DMS153 treated with DMSO at 0.1 percent for 48 hours (cell line): ENCODE data around the gene MMD.
"Not testable (repeated sequence)": the region's sequence is repeated elsewhere in the genome, so short reads cannot be mapped to it uniquely, and the experiment has no call there.

Source experiments
- DNase-seq: peaks from one replicate; lab custom pipeline; 2025; ENCODE audit not compliant: unreplicated experiment; lab: John Stamatoyannopoulos, UW

MMD gene, protein sequence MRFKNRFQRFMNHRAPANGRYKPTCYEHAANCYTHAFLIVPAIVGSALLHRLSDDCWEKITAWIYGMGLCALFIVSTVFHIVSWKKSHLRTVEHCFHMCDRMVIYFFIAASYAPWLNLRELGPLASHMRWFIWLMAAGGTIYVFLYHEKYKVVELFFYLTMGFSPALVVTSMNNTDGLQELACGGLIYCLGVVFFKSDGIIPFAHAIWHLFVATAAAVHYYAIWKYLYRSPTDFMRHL

DNA sequence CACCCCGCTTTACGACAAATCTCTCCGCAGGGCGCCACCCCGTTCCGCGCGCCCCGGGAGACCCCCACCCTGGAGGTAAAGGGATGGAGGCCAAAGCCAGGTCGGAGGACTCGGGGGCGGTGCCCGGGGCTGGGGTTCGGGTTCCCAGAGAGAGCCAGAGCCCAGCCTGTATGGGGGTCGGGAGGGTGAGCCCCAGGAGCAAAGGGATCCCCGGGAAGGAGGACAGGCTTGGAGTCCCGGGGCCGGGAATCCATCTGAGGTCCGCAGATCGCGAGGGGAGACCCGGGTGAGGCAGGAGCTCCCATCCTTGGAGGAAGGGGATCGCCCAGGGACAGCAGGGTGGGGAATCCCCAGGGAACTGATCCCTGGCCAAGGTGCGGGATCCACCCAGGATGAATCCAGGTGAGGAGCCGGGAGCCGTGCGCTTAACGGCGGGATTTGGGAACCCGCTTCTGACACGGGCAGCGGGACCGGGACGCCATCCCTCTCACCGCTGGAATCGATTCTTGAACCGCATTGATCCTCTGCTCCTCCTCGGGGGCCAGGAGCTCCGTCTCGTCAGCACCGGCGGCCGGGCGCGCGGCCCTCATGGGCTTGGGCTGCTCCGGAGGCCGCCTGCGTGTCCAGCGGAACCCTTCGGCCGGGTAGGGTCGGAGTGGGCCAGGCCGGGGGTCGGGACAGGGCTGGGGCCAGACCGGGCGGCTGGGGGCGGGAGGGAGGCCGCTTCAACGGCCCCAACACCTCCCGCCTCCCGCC is at the start of gene MMD:
TSS of gene MMD (minus strand) at position 657 of the 756 bp plus-strand sequence. CDS start at position 517, 140 bp downstream.
- peak; percentile 57 for DNase-seq

DNA sequence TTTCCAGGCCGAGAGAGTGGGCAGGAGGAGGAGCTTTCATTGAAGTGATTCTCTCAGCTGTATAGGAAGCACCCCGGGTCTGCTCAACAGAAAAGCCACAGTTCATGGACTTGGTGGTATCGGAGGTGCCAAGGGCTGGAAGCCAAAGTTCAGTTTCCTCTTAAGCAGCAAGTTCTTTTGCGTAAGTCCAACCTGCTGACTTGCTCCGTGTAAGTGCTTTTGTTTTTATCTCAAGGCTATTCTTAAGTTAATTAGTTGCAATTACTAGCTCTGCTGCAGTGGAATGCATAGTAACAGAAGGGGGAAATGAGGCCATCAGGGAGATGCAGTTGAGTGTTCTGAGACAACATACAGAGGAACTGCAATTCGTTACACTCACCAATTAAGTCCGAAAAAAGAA is 45.0 kb upstream of the MMD start:
- DNase-seq: no peak

DNA sequence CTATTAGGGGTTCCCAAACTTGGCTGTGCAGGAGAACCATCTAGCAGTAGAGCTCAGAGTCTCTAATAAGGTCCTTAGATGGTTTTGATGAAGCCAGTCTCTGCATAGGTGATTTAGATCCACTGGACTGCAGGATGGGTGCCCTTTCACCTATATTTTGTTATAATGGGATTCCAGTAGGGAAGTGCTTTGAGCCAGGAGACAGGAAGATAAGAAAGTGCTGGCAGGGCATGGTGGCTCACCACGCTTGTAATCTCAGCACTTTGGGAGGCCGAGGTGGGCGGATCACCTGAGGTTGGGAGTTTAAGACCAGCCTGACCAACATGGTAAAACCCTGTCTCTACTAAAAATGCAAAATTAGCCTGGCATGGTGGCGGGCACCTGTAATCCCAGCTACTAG is 44.1 kb upstream of the MMD start:
- DNase-seq: not testable (repeated sequence)

DNA sequence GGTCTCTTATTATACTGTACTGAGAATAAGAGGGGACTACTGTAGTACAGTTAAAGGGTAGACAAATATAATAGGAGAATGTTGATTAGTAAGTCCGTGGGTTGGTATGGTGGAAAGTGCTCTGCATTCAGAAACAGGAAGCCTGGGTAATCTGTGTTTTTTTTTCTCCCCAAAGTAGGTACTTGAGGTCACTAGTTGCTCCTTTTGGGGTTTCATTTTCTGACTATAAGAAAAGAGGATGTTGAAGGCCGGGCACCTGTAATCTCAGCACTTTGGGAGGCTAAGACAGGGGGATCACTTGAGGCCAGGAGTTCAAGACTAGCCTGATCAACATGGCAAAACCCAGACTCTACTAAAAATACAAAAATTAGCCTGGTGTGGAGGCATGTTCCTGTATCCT is 42.0 kb upstream of the MMD start:
- no peak for DNase-seq

DNA sequence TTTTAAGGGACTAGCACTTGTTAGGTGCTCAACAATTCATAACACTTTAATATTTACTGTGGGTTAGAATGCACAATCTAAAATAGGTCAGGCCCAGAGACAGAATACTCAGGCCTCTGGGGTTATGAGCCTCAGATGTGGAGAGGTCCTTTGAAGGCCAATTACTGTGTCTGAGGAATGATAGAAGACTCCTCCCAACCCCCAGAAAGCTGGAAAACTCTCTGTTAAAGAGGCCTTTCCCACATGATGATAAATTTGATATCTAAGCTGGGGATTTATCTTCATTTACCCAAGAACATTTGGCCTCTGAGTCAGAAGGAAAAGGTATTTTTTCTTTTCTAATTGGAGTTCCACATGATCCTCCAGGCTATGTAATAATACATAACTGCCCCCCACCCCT is 41.1 kb upstream of the MMD start:
- no peak for DNase-seq

DNA sequence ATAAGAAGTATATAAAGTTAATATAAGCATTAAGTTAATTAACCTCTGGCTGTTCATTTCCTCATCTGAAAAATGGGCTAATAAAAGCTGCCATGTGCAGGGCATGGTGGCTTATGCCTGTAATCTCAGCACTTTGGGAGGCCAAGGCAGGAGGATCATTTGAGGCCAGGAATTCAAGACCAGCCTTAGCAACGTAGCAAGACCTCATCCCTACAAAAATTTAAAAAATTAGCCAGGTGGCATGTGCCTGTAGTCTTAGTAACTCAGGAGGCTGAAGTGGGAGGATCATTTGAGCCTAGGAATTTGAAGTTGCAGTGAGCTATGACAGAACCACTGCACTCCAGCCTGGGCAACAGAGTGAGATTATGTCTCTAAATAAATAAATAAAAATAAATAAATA is 40.6 kb upstream of the MMD start:
- DNase-seq: no peak

DNA sequence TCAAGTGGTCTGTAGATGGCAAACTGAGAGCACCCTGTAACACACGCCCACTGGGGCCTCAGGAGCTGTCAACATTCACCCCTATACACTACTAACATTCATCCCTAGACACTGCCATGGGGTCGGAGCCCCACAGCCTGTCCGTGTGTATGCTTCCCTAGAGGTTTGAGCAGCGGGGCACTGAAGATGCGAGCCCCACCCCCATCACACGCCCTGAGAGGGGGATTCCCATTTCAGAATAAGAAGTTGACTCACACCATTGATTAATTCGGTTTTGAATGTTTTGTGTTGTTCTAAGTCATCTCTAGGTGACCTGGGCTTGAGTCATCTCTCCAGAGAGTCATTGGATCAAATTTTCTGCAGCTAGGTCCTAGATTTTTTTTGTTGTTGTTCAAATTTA is 37.3 kb upstream of the MMD start:
- no peak for DNase-seq

DNA sequence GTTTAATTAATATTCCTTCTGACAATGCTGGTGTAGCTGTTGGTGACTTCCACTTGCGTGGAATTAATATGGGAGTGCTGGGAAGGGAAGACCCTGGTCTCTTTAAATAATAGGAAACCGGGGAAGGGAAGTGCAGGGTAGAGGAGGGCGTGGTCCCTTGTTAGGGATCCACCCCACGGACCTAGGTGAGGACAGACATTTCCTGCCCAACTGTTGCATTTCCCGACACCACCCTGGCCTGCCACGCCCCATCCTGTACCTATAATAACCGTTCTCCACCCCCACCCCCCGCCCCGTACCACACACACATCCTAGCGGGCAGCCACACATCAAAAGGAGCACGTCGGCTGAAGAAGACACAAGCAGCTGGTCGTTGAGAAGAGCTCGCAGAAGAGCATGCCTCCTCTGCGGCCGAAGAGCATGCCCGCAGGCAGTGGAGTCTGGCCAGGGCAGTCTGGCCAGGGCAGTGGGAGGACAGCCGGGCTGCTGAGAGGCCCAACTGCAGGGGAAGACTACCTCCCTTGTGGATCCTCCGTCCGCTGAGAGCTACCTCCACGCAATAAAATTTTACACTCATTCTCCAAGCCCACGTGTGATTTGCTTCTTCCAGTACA is 36.8 kb upstream of the MMD start:
- DNase-seq: no peak

DNA sequence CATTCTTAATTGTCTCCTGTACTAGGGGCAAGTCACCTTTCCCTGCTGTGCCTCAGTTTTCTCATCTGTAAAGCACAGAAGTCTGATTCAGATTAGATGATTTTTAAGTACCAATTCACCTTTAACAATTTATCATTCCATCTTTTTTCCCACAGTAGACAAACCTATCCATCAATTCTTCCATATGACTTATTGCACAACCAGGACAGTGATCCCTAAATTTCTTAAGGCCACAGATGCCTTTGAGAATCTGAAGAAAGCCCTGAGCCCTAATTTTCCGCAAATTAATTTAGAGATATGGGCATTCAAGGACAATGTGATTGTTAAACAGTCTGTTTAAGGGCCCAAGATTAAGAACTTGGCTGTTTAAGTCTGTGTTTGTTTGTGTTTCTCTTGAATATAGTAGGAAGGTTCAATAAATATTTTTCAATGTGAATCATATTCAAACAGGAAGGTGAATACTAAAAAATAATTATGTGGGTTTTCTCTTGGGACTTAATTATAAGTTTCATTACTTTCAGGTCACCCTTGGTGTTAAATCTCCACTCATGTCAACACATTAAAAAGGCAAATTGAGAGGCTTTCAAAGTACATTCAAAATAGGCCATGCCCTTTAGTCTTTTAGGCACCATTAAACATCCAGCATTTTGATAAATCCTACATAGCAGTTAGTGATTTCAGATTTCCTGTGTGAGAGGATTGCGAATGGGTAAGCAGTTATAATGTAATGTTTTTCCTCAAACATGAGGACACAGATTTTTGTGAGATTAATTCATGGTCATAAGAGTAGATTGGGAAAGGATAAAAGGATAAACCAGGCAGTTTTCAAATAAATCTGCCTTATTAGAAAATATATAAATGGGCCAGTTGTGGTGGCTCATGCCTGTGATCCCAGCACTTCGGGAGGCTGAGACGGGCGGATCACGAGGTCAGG is 34.9 kb upstream of the MMD start:
- DNase-seq: no peak

DNA sequence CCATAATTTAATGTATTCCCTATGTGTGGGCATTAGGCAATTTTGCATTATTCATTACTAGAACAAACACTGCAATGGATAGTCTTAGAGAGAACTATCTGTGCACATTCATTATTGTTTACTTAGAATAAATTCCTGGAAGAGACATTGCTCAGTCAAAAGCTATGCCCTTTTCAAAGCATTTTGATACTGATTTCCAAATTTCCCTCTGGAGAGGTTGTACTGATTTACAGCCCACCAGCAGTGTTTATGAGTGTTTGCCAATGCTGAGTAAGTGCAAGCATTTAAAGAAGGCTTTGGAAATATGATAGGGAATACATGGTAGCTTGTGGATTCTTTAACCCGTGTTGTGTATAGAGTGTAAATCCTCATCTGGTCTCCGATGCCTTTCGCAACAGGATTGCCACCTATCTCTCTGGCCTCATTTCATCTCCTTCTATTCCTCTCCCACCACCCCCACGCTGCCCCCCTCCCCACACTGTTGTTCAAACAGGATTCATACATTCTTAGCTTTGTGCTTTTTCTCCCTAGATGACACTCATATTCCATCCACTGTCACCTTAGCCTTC is 33.4 kb upstream of the MMD start:
- no peak for DNase-seq

DNA sequence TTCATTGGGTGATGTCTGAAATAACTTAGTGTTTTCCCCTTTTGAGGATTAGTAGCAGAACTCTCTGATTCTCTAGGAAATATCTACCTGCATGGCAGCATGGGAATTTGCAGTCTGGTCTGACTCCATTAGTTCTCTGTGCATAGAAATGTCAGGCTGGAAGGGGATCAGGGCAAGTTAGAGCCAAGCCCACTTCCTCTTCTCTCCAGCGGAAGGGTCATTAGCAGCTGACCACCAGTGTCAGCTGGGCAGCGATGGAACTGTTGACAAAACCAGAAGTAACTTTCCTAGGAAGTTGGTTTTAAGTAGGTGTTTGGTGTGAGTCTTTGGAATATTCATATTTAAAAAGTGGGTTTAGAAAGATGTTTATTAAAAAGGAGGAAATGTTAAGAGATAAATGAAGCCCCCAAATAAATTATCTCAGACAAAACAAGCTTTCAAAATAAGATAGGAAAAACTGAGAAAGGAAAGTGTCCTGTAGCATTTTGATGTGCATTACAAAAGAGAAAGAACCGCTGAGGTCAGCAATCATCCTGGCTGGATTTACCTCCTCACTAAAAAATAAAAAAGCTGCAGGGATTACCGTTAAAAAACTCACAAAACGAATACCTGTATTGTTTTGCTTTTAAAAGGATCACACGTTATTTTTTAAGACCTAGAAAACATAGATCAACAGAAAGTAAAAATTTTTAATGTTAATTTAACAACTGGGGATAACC is 32.4 kb upstream of the MMD start:
- no peak for DNase-seq

DNA sequence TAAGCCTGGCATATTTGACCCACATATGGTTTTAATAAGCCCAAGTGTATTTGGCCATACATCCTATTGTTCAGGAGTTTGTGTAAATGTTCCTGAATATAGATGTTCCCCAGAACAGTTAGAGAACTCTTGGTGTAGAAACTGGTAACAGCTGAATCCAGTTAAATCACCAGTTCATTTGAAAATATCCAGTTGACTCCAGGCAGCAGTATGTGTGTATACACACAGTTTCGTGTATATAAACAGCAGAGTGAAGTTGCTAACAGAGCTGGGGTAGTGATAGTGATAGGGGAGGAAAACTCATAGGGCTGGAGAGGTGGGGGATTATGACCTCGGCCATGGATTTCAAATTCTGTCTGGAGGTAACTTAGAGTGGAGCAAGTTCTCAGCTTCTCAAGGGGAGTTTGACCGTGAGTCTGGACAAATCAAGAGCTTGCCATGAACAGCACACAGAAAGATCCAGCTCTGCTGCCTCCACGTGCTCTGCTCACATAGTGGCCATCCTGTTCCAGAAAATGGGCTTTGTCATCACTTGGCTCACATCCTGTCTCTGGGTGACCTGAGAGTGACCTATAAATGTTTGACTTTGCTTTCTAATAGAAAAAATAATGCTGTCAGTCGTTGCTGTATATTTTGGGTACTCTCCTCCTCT is 30.6 kb upstream of the MMD start:
- DNase-seq: no peak

DNA sequence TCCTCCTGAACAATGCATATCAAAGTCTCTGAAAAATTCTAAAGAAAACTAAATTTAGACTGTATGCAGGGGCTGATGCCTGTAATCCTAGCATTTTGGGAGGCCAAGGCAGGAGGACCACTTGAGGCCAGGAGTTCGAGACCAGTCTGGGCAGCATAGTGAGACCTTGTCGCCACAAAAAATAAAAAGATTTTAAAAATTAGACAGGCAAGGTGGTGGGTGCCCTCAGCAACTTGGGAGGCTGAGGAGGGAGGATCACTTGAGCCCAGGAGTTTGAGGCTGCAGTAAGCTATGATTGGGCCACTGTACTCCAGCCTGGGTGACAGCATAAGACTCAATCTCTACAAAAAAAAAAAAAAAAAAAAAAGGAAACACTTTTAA is 30.1 kb upstream of the MMD start:
- no peak for DNase-seq

DNA sequence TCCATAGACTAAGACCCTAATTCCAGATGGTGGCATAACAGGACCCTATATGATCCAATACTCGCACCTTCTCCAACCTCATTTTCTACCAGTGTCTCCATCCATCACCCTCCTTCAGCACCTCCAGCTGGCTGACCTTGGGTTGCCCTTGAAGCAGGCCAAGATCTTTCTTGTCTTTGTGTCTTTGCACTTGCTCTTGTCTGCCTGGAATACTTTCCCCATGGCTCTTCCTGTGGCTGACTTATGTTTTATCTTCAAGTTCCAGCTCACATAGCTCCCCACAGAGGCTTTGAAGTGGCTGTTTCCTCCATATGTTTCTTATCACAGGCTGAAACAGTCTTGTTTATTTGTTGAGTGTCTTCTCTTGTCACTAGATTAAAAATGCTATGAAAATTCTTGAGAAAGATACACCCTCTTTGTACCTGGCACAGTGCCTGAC is 29.6 kb upstream of the MMD start:
- no peak for DNase-seq

DNA sequence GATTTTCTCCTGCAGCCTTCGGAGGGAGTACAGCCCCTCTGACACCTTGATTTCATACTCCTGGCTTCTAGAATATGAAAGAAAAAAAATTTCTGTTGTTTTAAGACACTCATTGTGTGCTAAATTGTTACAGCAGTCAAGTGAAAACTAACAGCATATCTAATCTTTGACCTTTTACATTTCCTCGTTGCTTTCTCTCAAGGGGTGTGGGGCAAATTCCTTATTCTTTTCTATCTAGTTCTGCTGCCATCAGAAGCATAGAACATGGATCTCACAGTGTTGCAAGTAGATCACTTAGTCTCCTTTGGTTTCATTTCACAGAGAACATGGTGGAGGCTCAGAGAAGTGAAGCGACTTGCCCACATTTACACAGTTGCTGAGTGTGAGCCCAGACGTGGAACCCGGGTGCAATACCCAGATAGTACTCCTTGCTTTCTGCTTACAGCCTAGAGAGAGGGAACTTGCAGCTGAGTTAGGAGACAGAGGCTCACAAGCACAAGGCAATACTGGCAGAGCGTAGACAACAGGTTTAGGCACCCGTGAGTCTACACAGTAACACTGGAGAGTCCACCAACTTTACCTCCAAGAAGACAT is 28.7 kb upstream of the MMD start:
- no peak for DNase-seq

DNA sequence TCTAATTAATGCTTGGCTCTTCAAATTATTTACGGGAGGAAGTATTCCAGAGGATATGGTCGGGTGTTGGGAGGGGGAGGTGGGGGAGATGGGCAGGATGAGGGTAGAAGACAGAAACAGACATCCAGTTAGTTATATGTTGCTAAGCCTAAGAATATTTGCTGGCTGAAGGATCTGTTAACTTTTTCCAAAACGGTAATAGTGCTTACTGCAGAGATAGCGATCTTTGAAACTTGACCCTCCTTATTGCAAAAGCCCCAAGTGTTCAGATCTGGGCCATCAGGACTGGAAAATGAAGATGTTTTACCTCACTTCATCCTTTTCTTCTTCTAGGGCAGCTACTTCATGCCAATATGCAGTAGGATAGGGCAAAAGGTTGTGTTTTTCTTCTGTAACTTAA is 27.0 kb upstream of the MMD start:
- no peak for DNase-seq

DNA sequence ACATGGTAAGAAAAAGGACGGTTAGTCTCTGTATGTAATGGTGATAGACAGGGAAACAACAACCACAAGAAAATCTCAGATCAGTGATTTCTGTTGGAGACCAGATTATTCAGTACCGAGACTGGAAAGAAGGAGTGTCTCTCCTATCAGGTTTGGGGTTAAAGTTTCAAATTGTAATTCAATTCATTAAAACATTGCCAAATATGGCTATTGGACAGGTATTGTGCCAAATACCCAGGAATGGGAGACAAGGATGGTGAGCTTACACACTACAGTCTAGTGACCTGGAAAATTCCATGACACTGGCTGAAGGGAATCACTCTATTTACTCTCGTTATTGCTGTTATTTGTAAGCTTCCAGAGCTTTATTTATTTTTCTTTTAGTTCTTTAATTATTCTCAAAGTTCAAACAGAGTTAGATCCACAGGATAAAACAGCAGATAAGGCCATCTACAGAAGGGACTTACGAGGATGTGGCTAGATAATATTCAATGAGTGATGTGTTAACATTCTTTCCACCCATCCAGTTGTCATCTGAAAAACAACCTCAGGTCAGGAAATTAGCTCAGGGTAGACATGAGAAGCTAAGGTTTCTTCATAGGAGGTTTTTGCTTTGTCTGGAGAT is 25.1 kb upstream of the MMD start:
- DNase-seq: no peak

DNA sequence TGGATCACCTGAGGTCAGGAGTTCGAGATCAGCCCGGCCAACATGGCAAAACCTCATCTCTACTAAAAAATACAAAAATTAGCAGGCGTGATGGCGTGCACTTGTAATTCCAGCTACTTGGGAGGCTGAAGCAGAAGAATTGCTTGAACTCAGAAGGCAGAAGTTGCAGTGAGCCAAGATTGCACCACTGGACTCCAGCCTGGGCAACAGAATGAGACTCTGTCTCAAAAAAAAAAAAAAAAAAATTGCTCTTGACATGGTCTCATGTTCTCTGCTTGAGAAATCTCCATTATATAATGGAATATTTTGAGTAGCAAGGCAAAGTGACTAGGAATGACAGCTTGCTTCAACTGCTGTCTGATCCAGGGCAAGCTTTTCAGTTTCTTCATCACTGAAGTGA is 24.4 kb upstream of the MMD start:
- DNase-seq: not testable (repeated sequence)
